ENCODE results near the gene TSPAN5.
"Not testable (repeated sequence)": the region's sequence is repeated elsewhere in the genome, so short reads cannot be mapped to it uniquely, and the experiment has no call there.

The TSPAN5 gene

DNA sequence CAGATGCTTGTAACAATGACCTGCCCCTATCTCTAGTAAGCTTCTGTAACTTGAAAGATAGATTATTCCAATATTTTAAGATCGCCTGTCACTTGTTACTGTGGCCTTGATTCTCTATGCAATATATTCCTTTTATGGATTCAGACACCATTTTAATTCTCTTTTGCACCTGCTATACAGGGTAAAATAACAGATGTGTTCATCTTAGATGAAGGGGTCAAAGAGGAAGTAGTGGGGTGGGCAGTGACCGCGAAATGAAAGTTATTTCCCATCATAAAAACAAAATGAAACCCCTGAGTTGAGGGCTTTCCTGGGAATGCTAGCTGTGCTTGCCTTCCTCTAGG is 175.9 kb downstream of the TSPAN5 start:
- DNase-seq (ENCODE audit: low read depth), result no peak
- TF ChIP-seq, protein P1, sequence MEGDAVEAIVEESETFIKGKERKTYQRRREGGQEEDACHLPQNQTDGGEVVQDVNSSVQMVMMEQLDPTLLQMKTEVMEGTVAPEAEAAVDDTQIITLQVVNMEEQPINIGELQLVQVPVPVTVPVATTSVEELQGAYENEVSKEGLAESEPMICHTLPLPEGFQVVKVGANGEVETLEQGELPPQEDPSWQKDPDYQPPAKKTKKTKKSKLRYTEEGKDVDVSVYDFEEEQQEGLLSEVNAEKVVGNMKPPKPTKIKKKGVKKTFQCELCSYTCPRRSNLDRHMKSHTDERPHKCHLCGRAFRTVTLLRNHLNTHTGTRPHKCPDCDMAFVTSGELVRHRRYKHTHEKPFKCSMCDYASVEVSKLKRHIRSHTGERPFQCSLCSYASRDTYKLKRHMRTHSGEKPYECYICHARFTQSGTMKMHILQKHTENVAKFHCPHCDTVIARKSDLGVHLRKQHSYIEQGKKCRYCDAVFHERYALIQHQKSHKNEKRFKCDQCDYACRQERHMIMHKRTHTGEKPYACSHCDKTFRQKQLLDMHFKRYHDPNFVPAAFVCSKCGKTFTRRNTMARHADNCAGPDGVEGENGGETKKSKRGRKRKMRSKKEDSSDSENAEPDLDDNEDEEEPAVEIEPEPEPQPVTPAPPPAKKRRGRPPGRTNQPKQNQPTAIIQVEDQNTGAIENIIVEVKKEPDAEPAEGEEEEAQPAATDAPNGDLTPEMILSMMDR (IDR thresholded peaks at IDR 0.05; ENCODE audit: control insufficient read depth, insufficient read depth, low read depth, low read length, missing control alignments), result no peak
- no peak overlapping the region for H3K4me3 ChIP-seq (ENCODE audit: control insufficient read depth, low read depth, low read length)

DNA sequence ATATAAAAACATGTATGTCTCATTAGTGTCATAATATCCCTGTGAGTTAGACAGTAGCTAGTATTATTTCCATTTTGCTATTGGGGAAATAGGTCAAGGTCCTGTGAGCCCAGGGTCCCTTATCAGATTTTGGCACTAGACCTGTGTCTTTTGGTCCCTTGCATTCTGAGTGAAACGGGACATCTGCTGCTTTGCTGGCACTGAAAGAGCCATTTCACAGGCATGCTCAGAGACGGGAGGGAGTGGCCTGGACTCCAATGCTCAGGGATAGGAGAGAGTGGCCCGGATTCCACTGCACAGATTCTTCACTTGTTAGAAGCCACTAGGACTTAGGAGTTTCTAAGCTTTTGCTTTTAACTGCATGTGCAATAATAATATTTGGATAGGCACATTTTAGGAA is 177.2 kb downstream of the TSPAN5 start:
- no peak overlapping the region for H3K4me3 ChIP-seq (ENCODE audit: control insufficient read depth, low read depth, low read length)
- TF ChIP-seq, protein P1 (IDR thresholded peaks at IDR 0.05; ENCODE audit: control insufficient read depth, insufficient read depth, low read depth, low read length, missing control alignments), result no peak
- no peak for DNase-seq (ENCODE audit: low read depth)

DNA sequence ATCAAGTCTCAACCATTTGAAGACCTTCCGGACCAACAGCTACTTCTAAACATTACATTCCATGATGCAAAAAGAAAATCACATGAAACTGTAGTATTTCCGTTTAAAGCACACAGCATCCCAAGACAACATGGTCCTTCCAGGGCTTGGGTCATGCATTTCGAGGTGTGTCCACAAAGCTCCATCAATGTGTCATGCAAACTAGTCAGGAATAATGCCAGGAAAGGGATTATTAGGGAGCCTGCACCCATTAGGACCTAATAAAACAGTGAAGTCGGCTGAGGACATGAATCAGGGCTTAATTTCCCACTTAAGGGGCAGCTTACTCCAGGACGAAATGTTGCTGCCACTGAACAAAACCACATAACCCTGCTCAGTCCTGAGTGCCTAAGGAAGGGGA is 177.9 kb downstream of the TSPAN5 start:
- H3K4me3 ChIP-seq (ENCODE audit: control insufficient read depth, low read depth, low read length), result no peak overlapping the region
- TF ChIP-seq, protein P1 (IDR thresholded peaks at IDR 0.05; ENCODE audit: control insufficient read depth, insufficient read depth, low read depth, low read length, missing control alignments), result no peak
- no peak for DNase-seq (ENCODE audit: low read depth)

DNA sequence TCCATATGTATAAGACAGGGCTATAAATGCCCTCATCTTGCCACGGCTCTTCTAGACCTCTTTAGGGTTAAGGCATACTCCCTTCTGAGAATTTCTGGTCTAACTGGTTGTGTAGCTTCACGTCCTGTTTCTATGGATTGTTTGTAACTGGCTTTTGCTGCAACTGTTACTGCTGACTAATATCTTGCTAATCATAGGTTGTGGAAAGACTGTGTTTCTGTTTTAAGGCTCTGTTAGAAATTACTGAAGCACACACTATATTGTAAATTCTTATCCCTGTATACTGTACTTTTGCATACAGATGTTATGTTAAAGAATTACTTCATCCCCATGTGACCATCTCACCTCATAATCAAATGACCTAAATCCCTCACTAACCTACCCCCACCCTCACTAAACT is 178.8 kb downstream of the TSPAN5 start:
- not testable (repeated sequence) for DNase-seq (ENCODE audit: low read depth)

DNA sequence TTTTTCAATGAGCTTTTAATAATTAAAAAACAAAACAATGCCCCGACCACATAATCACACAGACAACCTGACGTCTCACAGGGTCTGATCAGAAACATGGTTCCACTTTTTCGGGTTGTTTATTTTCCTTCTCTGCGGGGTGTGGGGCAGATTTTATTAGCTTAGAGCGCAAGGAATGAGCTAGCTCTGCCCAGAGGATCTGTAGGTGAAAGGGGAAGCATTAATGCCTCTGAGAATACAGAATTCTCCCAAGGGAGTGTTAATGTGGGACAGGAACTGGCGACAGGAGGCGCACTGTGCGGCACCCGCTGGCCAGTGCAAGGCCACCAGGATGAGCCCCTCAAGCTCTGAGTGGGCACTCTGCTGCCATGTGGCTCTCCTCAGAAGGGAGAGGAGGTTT is 181.5 kb downstream of the TSPAN5 start:
- no peak overlapping the region for H3K4me3 ChIP-seq (ENCODE audit: control insufficient read depth, low read depth, low read length)
- DNase-seq (ENCODE audit: low read depth), result no peak
- TF ChIP-seq, protein P1 (IDR thresholded peaks at IDR 0.05; ENCODE audit: control insufficient read depth, insufficient read depth, low read depth, low read length, missing control alignments), result no peak

More for the DNA sequence above, 178.8 kb downstream of the TSPAN5 start:
- not testable (repeated sequence) for H3K4me3 ChIP-seq (ENCODE audit: control insufficient read depth, low read depth, low read length)

DNA sequence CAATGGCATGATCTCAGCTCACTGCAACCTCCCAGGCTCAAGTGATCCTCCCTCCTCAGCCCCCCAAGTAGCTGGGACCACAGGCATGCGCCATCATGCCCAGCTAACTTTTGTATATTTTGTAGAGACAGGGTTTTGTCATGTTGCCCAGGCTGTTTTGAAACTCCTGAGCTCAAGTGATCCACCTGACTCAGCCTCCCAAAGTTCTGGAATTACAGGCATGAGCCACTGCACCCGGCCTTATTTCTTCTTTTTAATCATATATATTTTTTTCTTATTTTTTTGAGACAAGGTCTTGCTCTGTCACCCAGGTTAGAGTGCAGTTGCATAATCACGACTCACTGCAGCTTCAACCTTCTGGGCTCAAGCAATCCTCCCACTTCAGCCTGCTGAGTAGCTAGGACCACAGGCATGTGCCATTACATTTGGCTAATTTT is 184.0 kb downstream of the TSPAN5 start:
- TF ChIP-seq, protein P1 (IDR thresholded peaks at IDR 0.05; ENCODE audit: control insufficient read depth, insufficient read depth, low read depth, low read length, missing control alignments), result no peak
- DNase-seq (ENCODE audit: low read depth), result peak; percentile 46
- no peak overlapping the region for H3K4me3 ChIP-seq (ENCODE audit: control insufficient read depth, low read depth, low read length)

DNA sequence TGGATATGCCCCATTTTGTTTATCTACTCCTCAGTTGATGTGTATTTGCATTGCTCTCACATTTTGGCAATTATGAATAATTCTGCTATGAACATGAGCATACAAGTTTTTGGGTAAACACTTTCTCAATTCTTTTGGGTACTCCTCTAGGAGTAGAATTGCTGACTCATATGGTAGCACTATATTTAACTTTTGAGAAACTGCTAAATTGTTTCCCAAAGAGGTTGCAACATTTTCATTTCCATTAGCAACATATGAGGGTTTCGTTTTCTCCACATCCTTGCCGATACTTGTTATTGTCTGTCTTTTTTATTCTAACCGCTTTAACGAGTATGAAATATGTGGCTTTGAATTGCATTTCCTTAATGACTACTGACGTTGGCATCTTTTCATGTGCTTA is 185.4 kb downstream of the TSPAN5 start:
- no peak for DNase-seq (ENCODE audit: low read depth)
- no peak overlapping the region for H3K4me3 ChIP-seq (ENCODE audit: control insufficient read depth, low read depth, low read length)
- TF ChIP-seq, protein P1 (IDR thresholded peaks at IDR 0.05; ENCODE audit: control insufficient read depth, insufficient read depth, low read depth, low read length, missing control alignments), result no peak
